Anterior cingulate cortex (tissue), 58 donors: ENCODE results near the gene FOS.
"Not testable (repeated sequence)": the region's sequence is repeated elsewhere in the genome, so short reads cannot be mapped to it uniquely, and the experiment has no call there.

Experiments used
- DNase-seq, 58 donors: peaks; one replicate each; lab custom pipeline; 2025; lab: John Stamatoyannopoulos, UW

The FOS gene

GRCh38 chr14:75290851-75291250, 12.2 kb downstream of the FOS start:
- no peak for DNase-seq

GRCh38 chr14:75291331-75291730, 12.7 kb downstream of the FOS start:
- DNase-seq, result no peak

GRCh38 chr14:75292101-75292563, 13.5 kb downstream of the FOS start:
- no peak for DNase-seq

GRCh38 chr14:75292886-75293285, 14.3 kb downstream of the FOS start:
- DNase-seq, result no peak

GRCh38 chr14:75293920-75294648, 15.5 kb downstream of the FOS start:
- DNase-seq, result peak; percentile 24 to 97 (median 92)

GRCh38 chr14:75294649-75295033, 16.0 kb downstream of the FOS start:
- DNase-seq, result no peak

GRCh38 chr14:75295061-75295461, 16.4 kb downstream of the FOS start:
- peak in 34 of 58 donors; percentile 12 to 74 (median 40) for DNase-seq

- DNase-seq, result peak; percentile 7 to 86 (median 71)
These were observed 17.1 kb downstream of the FOS start for GRCh38 chr14:75295491-75296345.

- DNase-seq, result no peak
These were observed 18.9 kb downstream of the FOS start for GRCh38 chr14:75297411-75298040.

- peak in 2 of 58 donors; percentile 18 to 19 for DNase-seq
These were observed 19.7 kb downstream of the FOS start for GRCh38 chr14:75298187-75298965.

- DNase-seq, result peak in 1 of 58 donors; percentile 16
These were observed 20.4 kb downstream of the FOS start for GRCh38 chr14:75299059-75299458.

- DNase-seq, result no peak
These were observed 20.9 kb downstream of the FOS start for GRCh38 chr14:75299576-75299975.

GRCh38 chr14:75301666-75302325, 23.2 kb downstream of the FOS start:
- DNase-seq, result peak in 6 of 58 donors; percentile 7 to 33 (median 17)

- DNase-seq, result peak in 43 of 58 donors; percentile 4 to 78 (median 31)
These were observed 24.8 kb downstream of the FOS start for GRCh38 chr14:75303381-75303789.

GRCh38 chr14:75306410-75306809, 27.8 kb downstream of the FOS start:
- DNase-seq, result not testable (repeated sequence)

GRCh38 chr14:75306927-75307699, 28.5 kb downstream of the FOS start:
- peak in 12 of 58 donors; percentile 7 to 55 (median 22) for DNase-seq

GRCh38 chr14:75307700-75308379, 29.2 kb downstream of the FOS start:
- peak; percentile 4 to 88 (median 70) for DNase-seq

- not testable (repeated sequence) for DNase-seq
These were observed 30.4 kb downstream of the FOS start for GRCh38 chr14:75308991-75309390.
